ENCODE data around the gene PRKG1.

Gene PRKG1

DNA sequence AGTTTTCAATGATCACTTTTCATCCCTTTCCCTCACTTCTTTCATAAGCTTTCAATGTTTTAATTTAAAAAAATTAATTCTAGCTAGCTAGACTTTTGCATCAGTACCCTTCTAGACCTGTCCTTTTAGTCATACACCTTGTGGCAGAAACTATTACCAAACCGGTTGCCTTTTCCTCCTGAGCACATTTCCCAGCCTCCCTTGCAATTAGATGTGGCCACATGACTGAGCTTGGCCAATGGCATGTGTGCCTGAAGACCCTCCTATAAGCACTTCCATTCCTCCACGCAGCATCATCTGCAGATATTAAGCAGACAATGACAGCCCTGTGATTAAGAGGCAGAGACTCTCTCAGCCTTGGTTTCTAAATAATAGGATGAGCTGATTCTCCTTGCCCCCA lies 1252.1 kb downstream of the PRKG1 start:
- DNase-seq (ENCODE audit: low read depth in 1 of 2, low spot score in 1 of 2), result no peak

DNA sequence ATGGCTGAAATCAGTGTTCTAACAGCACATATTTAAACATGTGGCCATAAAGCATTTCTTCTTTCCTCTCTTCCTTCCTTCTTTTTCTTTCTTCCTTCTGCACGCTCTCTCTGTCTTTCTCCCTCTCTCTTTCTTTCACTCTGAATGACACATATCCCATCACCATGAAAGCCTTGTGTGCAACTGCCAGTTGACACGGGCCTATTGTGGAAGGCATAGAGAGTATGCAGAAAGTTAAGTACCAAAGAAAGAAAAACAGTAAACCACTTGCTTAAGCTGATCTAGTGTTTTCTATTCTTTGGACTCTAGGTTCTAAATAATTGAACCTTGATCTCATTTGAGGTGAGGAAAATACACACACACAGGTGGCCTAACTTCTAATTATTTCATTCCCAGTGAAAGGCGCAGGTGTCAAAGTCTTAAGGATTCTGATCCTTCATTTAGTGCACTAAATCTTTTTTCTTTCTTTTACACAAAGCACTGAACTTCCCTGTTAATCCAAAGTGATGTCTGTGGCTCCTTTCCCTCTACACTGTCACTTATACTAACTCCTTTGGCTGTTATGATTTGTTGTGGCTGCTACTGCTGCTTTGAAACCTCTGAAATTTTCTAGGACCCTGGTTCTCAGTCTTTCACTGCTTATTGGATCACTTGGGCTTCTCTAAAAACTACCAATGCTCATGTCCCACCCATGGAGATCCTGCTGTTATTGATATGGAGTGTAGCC lies 1257.5 kb downstream of the PRKG1 start:
- DNase-seq (ENCODE audit: low read depth in 1 of 2, low spot score in 1 of 2), result no peak

- DNase-seq (ENCODE audit: low read depth in 1 of 2, low spot score in 1 of 2), result no peak
These were observed 1258.5 kb downstream of the PRKG1 start for GRCh38 chr10:52332815-52333214.

DNA sequence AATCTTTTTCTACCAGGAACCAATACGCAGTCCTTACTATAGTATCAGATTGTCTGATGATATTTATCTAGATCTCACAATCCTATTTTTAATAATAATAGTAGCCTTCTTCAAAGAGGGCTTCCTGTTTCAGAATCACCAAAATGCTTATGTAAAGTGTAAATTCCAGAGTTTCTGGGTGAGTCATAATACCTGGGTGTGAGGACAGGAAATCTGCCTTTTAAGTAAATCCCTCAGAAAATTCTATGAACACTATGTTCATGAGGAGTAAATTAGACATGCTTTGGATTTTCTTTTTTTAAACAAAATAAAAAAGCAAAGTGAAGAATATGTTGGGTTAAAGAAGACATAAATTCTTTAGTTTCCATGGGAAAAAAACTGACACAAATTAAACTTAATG lies 1260.3 kb downstream of the PRKG1 start:
- DNase-seq (ENCODE audit: low read depth in 1 of 2, low spot score in 1 of 2), result no peak

GRCh38 chr10:52335665-52336064 lies 1261.4 kb downstream of the PRKG1 start:
- no peak for DNase-seq (ENCODE audit: low read depth in 1 of 2, low spot score in 1 of 2)

- DNase-seq (ENCODE audit: low read depth in 1 of 2, low spot score in 1 of 2), result no peak
These were observed 1262.9 kb downstream of the PRKG1 start for GRCh38 chr10:52337225-52337624.

DNA sequence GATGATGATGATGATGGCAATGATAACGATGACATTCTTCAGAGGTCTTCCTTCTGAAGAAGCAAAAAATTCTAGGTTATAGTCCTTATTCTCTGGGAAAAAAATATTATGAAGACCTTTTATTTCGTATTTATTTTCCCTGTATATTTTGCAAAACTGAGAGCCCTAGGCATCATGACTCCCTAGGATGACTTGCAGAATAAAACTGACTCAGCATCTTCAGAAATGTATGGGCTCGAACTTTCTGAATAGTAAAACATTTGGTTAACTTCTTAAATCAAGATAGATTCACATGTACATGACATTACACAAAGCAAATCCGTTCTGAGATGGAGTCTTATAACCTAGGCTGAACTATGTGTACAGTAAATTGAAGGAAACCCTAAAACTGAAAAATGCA lies 1269.2 kb downstream of the PRKG1 start:
- no peak for DNase-seq (ENCODE audit: low read depth in 1 of 2, low spot score in 1 of 2)

- DNase-seq (ENCODE audit: low read depth in 1 of 2, low spot score in 1 of 2), result no peak
These were observed 1272.4 kb downstream of the PRKG1 start for GRCh38 chr10:52346394-52347326.

DNA sequence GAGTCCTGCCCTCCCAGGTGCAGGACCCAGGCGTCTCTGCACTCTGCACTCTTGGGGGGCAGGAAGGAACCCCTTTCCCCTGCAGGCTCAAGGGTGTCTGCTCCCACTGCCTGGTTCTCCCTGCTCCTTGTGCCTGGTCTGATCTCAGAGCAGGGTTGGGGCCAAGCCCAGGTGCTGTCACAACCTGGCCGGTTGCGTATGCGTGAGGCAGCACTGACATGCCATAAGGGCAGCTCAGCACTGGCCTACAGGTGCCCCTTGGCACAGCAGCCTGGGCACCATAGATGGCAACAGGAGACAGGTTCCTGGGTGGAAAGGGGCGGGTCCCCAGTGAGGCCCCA lies 1273.0 kb downstream of the PRKG1 start:
- no peak for DNase-seq (ENCODE audit: low read depth in 1 of 2, low spot score in 1 of 2)

Measured in activated CD4-positive, alpha-beta T cell treated with anti-CD3 and anti-CD28 coated beads, Interleukin-2, amount 50 U/mL, for 24 hours (primary cell).